GM12891 (cell line): ENCODE results near the gene MAP2K2.

ENCODE experiments used
- POLR2A ChIP-seq: IDR thresholded peaks from 2 replicates; pipeline ENCODE4 v1.6.1; 2011; ENCODE audit warnings: low read depth, low read length, control low read depth
- POLR2AphosphoS5 ChIP-seq: IDR thresholded peaks from 2 replicates; pipeline ENCODE4 v1.6.1; 2011; ENCODE audit warnings: low read depth, low read length, control low read depth
- TAF1 ChIP-seq: IDR thresholded peaks from 2 replicates; pipeline ENCODE4 v1.6.1; 2011; ENCODE audit warnings: low read depth, low read length, control low read depth

GRCh38 chr19:4046362-4046691 is 77.6 kb downstream of the MAP2K2 start:
- TF ChIP-seq POLR2A: no peak
- TF ChIP-seq POLR2AphosphoS5: no peak
- no peak for TF ChIP-seq TAF1
